GF-D8 (cell line): Measurements from ENCODE around the gene ACP4.
"Not testable (repeated sequence)": the region's sequence is repeated elsewhere in the genome, so short reads cannot be mapped to it uniquely, and the experiment has no call there.

Source experiments
- DNase-seq: peaks from one replicate; lab custom pipeline; 2025; lab: John Stamatoyannopoulos, UW

The ACP4 gene

DNA sequence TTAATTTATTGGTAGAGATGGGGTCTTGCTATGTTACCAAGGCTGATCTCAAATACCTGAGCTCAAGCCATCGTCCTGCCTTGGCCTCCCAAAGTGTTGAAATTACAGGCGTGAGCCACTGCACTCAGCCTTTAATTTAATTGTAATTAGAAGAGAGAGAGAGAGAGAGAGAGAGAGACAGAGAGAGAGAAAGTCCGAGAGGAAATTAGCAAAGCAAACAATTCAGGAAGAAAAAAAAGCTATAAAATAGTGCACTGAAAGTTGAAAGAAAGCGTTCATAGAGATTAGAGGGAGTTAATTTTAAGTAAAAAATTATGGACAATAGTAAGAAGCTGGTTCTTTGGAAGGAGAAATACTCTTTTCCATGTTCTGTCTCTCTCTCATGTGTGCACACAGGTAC, 13.0 kb upstream of the ACP4 start:
- DNase-seq: no peak

DNA sequence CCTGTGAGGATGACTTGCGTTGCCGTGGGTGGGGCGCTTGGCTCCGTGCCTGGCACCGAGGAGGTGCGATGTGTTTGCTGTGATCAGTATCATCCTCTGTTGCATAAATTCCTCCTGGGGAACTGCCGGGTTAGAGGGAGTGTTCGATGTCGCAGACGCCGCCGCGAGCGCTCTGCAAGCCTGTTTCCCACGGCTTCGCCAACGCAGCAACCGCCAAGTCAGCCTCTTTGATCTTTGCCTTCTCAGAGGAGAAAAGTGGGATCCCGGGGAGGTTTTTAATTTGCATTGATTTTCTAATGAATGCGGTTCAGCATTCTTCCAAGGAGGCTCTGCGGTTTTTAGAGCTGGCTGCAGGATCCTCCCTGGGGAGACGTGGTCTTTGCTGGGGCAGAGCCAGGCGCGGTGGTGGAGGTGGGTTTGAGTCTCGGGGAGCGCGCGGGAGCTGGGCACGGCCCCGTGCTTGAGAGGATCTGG, 12.3 kb upstream of the ACP4 start:
- peak; percentile 60 for DNase-seq

DNA sequence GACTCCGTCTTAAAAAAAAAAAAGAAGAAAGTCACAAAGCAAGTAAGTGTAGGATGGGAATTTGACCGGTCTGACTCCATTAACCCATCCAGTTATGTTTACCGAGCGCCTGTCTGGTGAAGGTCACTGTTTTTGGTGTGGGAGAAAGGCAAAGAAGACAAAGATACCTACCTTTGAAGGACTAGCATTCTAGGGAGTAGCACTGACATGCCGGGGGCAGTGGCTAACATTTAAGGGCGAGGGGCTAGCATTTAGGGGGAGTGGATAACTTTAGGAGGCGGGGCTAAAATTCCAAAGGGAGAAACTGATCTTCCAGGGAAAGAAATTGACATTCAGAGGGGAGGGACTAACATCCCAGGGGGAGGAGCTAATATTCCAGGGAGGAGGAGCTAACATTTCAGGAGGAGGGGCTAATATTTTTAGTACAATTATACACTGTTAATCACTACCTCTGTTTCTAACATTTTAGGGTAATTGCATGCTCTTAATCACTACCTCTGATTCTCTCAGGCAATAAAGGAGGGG, 11.2 kb upstream of the ACP4 start:
- DNase-seq: no peak

DNA sequence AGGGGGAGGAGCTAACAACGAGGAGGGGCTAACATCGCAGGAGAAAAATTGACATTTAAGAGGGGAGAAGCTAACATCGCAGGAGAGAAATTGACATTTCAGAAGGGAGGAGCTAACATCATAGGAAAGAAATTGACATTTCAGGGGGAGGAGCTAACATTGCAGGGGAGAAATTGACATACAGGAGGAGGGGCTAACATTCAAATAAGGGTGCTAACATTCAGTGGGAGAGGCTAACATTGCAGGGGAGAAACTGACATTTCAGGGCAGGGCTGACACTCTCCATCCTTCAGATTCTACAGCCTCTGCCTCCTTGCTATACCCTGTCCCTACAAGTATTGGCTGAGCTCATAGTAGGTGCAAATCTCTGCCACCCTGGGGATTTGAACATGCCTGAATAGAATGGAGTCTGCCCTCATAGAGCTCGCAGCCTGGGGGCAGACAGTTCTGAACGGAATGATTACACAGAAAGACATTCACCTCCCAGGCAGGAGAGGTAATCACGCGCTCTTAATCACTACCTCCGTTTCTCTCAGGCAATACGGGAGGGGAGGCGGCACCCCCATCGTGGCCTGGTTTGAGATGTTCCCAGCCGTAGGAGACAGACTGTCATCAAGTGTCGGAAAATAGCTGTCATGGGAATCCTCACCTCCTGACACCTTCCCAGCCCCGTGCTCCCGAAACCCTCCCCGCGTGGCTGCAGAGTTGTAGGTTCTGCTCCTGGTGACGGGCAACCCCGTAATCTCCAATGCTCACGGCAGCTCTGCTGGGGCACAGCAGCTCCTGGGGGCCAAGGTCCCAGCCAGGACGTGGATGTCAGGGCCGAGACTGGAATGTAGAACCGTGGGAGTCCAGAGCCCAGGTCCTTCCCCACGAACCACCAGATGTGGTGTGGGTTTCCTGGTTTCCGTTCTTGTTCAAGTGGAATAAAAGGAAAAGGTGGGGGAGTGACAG, 10.4 kb upstream of the ACP4 start:
- DNase-seq: no peak

DNA sequence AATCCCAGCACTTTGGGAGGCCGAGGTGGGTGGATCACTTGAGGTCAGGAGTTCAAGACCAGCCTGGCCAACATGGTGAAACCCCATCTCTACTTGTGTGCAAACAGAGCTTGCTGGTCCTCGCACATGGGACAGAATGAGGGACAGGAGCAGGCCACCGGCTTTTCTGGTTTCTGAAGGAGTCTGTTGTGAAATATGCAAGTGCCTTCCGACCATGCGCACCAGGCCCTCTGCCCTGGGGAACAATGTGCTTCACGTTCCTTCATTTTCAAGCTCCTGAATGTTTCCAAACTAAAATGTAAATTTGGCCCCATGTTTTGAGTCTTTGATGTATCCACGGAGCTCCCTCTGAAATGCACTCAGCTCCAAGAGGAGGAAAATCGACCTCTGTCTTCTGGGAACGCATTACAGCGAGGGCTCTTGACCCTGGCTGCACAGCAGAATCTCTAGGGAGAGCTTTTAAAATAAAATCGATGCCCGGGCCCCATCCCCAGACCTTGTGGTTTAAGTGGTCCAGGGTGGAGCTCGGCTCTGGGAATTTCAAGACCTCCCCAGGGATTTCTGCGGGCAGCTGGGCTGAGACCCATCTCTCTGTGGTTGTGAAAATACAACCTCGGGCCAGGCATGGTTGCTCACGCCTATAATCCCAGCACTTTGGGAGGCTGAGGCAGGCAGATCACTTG, 9.3 kb upstream of the ACP4 start:
- DNase-seq: peak; percentile 65

DNA sequence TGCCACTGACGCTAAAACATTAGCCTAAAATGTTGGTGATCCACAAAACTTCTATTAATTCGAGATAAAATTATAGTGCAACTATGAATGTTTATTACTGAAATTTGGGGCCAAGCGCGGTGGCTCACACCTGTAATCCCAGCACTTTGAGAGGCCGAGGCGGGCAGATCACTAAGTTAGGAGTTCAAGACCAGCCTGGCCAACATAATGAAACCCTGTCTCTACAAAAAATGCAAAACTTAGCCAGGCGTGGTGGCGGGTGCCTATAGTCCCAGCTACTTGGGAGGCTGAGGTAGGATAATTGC, 6.4 kb upstream of the ACP4 start:
- DNase-seq: not testable (repeated sequence)

DNA sequence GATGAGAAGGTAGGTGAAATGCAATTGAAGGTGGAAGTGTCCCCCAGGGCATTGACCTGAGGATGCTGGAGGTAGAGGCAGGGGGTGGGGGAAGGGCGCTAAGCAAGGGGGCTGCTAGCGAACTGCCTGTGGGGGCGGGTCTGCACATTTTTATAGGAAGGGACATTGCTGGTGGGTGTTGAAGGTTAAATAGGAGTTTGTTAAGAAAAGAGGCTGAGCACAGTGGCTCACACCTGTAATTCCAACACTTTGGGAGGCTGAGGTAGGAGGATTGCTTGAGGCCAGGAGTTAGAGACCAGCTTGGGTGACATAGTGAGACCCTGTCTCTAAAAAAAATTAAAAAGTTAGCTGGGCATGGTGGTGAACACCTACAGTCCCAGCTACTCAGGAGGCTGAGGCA, 5.5 kb upstream of the ACP4 start:
- no peak for DNase-seq

DNA sequence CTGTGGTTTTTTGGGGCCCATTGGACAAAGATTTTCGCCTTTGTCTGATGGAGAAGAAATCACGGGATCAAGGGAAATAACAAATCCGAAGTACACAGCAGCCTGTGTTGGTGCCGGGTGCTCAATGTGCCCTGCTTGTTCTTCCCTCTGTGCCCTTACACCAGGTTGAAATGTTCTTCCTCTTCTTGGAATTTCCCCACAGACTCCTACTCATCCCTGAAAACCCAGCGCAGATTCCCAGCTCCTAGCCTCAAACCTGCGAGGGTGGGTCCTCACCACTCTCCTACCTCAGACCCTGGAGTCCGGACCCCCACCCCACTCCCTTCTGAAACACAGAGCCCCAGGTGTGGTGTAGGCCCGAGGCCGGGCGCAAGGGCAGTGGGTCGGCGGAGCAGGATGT, 4.9 kb upstream of the ACP4 start:
- DNase-seq: no peak

DNA sequence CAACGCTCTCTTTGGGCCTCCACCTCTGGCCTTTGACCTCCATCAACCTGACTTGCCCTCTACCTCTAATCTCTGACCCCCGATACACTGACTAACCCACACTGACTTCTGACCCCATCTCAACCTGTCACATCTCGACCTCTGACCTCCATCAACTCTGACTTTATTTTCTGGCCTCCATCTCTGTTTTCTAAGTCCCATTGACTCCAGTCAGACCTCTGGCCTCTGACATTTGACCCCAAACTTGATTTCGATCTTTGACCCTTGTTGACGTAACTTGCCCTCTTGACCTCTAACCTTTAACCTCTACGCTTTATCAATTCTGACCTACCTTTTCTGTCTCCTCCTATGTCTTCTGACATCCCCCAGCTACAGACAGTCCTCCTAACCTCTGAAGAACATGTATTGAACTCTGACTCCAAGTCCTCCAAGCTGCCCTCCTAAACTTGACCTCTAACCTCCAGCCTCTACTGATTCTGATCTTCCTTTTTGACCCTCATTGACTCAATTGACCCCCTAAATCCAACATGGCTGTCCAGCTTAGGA, 780 bp downstream of the ACP4 start:
- DNase-seq: no peak

DNA sequence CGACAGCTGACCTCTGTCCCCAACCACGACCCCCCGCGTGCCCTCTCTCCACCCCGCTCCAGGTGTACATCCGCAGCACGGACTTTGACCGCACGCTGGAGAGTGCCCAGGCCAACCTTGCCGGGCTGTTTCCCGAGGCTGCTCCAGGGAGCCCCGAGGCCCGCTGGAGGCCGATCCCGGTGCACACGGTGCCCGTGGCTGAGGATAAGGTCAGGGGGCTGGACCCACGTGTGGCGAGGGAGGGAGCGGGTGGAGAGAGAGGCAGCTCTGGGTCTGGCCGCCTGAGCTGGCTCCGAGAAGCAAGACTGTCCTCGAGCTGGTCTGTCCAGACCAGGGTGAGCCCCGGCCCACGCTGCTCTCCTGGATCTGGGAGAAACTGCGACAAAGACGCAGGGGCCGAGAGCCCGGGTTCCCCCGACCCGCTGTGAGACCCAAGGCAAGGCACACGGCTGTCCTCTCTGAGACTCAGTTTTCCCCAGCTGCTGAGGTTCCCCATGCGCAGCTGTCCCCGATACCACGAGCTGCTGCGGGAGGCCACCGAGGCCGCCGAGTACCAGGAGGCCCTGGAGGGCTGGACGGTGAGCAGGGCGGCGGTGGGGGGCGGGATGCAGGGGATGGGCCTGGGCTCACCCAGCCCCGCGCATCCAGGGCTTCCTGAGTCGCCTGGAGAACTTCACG, 1.5 kb downstream of the ACP4 start:
- DNase-seq: no peak

DNA sequence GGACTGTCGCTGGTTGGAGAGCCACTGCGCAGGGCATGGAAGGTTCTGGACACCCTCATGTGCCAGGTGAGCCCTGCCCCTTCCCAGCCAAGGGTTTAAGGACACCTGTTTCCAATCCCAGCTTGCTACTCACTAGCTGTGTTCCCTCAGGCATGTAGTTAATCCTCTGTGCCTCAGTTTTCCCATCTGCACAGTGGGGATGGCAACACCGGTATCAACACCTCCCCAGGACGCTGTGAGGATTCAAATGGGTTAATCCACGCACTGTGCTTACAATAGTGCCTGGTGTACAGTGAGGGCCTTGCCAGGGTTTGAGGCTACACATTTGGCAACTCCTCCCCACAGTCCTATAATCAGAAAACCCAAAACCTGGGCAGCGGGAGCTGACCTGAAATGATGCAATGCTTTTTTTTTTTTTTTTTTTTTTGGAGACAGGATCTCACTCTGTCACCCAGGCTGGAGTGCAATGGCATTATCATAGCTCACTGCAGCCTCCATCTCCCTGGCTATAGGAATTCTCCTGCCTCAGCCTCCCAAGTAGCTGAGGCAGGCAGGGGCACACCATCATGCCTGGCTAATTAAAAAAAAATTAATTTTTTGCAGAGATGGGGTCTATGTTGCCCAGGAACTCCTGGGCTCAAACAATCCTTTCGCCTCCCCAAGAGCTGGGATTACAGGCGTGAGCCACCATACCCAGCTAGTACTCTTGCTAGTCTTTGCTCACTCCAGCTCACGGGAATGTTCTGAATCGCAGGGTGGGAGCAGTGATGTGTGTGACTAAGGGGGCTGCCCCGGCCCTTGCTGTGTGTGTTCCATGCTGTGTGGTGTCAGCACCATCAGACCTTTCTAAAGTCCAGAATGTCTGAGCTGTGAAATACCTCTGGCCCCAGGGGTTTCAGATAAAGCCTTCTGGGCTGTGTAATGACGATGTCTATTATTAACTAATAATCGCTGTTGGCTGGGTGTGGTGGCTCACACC, 2.3 kb downstream of the ACP4 start:
- DNase-seq: no peak

DNA sequence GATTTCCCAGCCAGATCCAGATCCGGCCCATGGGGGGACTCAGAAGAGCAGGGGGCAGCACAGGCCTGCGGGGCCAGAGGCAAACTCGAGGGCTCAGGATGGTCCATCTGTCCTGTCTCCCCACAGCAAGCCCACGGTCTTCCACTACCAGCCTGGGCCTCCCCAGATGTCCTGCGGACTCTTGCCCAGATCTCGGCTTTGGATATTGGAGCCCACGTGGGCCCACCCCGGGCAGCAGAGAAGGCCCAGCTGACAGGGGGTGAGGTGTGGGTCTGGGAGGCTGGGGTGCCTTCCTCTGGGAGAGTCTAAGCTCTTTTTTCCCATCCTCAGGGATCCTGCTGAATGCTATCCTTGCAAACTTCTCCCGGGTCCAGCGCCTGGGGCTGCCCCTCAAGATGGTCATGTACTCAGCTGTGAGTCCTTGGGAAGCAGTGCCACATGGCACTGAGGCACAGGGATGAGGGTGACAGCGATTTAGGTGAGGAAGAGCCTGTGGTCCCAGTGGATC, 3.4 kb downstream of the ACP4 start:
- no peak for DNase-seq

DNA sequence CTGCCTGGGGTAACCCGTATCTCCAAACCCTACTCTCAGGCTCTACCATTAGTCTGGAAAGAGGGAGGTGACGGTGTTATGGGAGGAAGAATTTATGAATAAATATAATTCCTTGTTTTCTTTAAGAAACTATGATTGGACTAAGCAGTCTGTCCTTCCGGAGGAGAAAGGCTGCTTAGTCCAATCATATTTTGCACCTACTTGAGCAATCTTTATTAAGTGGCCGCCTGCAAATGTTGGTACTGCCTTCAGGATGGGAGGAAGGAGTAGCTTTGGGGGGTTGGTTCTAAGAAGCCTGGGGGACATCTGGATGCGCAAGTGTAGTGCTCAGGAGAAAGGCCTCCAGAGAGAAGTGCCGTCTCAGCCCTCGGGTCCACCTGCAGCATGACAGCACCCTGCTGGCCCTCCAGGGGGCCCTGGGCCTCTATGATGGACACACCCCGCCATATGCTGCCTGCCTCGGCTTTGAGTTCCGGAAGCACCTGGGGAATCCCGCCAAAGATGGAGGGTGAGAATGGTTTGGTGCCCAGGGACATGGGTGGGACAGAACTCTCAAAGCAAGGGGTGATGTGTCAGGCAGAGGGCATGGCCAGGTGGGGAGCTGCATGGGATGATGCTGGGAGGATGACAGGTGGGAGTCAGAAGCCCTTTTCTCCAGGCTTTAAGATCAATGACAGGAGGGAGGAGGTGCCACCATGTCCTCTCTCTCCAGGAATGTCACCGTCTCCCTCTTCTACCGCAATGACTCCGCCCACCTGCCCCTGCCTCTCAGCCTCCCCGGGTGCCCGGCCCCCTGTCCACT, 4.1 kb downstream of the ACP4 start:
- DNase-seq: no peak

DNA sequence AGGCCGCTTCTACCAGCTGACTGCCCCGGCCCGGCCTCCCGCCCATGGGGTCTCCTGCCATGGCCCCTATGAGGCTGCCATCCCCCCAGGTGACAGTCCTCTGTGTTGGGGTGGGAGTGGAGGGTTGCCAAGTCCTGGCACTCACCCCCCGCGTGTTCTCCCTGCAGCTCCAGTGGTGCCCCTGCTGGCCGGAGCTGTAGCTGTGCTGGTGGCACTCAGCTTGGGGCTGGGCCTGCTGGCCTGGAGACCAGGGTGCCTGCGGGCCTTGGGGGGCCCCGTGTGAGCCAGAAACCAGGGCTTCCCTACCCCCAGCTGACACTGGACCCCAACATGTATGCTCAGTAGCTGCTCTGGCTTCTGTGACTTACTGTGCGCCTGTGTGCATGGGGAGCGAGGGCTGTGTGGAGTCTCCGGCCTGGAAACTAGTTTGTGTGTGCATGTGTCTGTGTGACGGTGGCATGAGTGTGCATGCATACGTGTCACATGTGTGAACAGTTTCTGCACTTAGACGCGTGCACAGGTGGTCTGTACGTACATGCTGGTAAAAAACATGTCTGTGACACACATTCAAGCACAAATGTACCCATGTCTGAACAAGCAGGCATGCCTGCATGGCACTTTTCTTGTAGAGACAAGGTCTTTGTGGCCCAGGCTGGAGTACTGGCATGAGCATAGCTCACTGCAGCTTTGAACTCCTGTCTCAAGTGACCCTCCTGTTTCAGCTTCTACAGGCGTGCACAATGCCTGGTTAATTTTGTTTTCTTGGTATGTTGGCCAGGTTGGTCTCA, 4.9 kb downstream of the ACP4 start:
- no peak for DNase-seq

DNA sequence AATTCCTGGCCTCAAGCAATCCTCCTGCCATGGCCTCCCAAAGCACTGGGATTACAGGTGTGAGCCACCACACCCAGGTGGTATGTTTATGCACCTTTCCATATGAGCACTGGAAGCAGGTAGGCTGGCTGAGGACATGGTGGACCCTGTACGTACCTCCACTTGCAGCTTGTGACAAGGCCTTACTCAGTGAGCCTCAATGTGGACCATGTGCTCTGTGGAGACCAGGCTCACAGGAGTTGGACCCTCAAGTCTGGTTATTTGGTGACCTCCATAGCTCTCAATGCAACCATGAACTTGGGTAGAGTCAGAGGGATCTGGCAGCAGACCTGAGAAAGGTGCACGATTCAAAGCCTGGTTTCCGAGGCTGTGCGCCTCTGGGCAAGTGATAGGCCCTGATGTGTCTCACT, 5.5 kb downstream of the ACP4 start:
- no peak for DNase-seq

DNA sequence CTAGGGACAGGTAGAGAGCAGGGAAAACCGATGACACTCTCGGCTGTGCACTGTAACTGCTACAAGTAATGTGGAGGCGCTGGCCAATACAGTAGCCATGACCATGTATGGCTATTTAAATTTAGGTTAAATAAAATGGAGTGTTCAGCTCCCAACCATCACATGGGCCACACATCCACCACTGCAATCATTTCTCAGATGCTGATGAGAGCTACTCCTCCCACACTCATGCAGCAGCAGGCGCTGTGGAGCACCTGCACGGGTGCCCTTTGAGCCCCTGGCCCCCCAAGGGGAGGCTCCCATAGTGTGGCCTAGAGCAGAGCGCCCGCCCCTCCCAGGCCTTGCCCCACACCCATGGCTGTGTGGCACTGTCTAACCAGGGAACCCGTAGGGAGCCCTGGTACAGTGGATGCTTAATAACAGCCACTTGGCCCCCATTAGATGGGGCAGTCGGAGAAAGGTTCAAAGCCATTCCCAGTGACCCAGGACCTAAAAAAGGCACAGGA, 6.0 kb downstream of the ACP4 start:
- no peak for DNase-seq

DNA sequence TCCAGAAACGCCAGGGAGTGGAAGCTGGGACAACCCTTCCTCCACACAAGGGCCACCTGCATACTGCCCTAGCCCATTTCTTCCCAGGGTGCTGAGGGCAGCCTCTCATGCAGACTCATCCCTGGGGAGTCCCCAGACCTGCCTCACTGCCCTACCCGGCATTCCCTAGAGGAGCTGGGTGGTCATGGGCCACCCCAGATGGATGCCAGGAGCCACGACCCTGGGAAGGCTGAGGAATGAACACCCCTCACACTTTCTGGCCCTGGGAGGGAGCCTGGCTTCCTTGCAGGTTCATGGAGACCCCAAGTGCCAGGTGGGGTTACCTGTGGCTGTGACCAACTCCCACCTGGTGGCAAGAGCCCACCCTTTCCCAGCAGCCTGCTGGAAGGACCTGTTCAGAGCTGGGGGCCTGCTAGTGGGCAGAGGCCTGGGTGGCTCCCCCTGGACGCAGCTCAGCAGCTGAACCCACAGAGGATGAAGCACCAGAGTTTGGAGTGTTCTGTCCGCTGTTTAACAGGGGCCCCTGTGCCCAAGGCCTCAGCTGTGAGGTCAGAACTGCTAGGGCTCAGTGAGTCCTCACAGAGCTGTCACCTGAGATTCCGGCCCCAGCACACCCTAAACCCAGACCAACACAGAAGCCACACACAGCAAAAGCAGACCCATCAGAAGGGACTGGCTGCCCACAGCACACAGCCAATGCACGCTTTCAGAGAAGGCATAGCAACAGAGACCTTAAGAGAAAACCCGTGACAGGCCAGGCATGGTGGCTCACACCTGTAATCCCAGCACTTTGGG, 6.6 kb downstream of the ACP4 start:
- DNase-seq: no peak

DNA sequence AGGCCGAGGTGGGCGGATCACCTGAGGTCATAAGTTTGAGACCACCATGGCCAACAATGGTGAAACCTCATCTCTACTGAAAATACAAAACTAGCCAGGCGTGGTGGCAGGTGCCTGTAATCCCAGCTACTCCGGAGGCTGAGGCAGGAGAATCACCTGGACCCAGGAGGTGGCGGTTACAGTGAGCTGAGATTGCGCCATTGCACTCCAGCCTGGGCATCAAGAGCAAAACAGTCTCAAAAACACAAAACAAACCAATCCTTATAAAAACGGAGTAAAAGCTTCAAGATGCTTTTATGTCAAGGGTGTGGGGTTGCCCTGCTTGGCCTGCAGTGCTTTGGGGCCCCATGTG, 7.2 kb downstream of the ACP4 start:
- DNase-seq: no peak
